Liver (tissue), 3 donors: ENCODE results near the gene C22orf31.

Source experiments
- ATF3 ChIP-seq: IDR thresholded peaks from 2 replicates; pipeline ENCODE4 v1.6.1; 2016; ENCODE audit warnings: antibody characterized with exemption
- CTCF ChIP-seq: fragments of 150-350 bp; IDR thresholded peaks from 2 replicates; pipeline ENCODE4 v1.5.1; 2017; ENCODE audit warnings: improper control_type of control experiment, low read depth, low read length; ENCODE audit not compliant: missing input control
- FOXA1 ChIP-seq: IDR thresholded peaks from 2 replicates; pipeline ENCODE4 v1.6.1; 2016; ENCODE audit warnings: antibody characterized with exemption
- GABPA ChIP-seq, 2 donors: IDR thresholded peaks in 1 of 2; conservative IDR thresholded peaks in 1 of 2; 2 replicates each; pipeline ENCODE4 v1.6.1; 2016; ENCODE audit warnings: antibody characterized with exemption in 2 of 2, mild to moderate bottlenecking in 1 of 2, moderate library complexity in 1 of 2
- HNF4A ChIP-seq, 2 donors: conservative IDR thresholded peaks; 2 replicates each; pipeline ENCODE4 v1.6.1; 2016; ENCODE audit warnings: antibody characterized with exemption in 2 of 2, mild to moderate bottlenecking in 2 of 2
- JUND ChIP-seq, 2 donors: IDR thresholded peaks; 2 replicates each; pipeline ENCODE4 v1.6.1; 2016; ENCODE audit warnings: antibody characterized with exemption in 2 of 2
- MAX ChIP-seq: IDR thresholded peaks from 2 replicates; pipeline ENCODE4 v1.6.1; 2016; ENCODE audit warnings: antibody characterized with exemption
- RAD21 ChIP-seq, 2 donors: IDR thresholded peaks; 2 replicates each; pipeline ENCODE4 v1.6.1; 2016; ENCODE audit warnings: antibody characterized with exemption in 2 of 2, mild to moderate bottlenecking in 2 of 2
- REST ChIP-seq: IDR thresholded peaks from 2 replicates; pipeline ENCODE4 v1.6.1; 2016; ENCODE audit warnings: antibody characterized with exemption, mild to moderate bottlenecking
- RXRA ChIP-seq, 2 donors: IDR thresholded peaks; 2 replicates each; pipeline ENCODE4 v1.6.1; 2017 to 2018; ENCODE audit warnings: antibody characterized with exemption in 2 of 2, mild to moderate bottlenecking in 1 of 2
- TAF1 ChIP-seq: conservative IDR thresholded peaks from 2 replicates; pipeline ENCODE4 v1.6.1; 2016; ENCODE audit warnings: antibody characterized with exemption, mild to moderate bottlenecking
- YY1 ChIP-seq: IDR thresholded peaks from 2 replicates; pipeline ENCODE4 v1.6.1; 2016; ENCODE audit warnings: antibody characterized with exemption, mild to moderate bottlenecking
- donor health status: healthy.
- donor health status: healthy.

GRCh38 chr22:29106839-29107238, 45.2 kb upstream of the C22orf31 start:
- TF ChIP-seq CTCF, result no peak
- TF ChIP-seq TAF1, result no peak
- TF ChIP-seq REST, result no peak
- TF ChIP-seq FOXA1, result no peak
- no peak for TF ChIP-seq RAD21 (IDR thresholded peaks at IDR 0.05)
- no peak for TF ChIP-seq MAX
- TF ChIP-seq GABPA (IDR thresholded peaks at IDR 0.05 in 1 of 2, conservative IDR thresholded peaks at IDR 0.05 in 1 of 2), result no peak
- no peak for TF ChIP-seq JUND (IDR thresholded peaks at IDR 0.05)
- no peak for TF ChIP-seq ATF3
- no peak for TF ChIP-seq RXRA (IDR thresholded peaks at IDR 0.05)
- TF ChIP-seq YY1, result no peak
- no peak for TF ChIP-seq HNF4A (conservative IDR thresholded peaks at IDR 0.05)
